Activated naive CD4-positive, alpha-beta T cell treated with anti-CD3 and anti-CD28 coated beads, Interleukin-2, amount 50 U/mL, for 72 hours (primary cell): ENCODE data around the gene BNIP5. TPM values are rescaled to one million over a fixed set of nuclear protein-coding genes. Genes with fewer than 3 reads are reported as not detected.

ENCODE experiments used
- ATAC-seq, 2 donors: fragments of 150-1000 bp; cut with Tn5 transposase; 2 replicates each; pipeline ENCODE4 v1.10.0; 2021; ENCODE audit warnings: mild to moderate bottlenecking in 2 of 2, moderate library complexity in 2 of 2
- DNase-seq, 2 donors: peaks; one replicate each; pipeline ENCODE4 v3.0.0; 2021 to 2022; ENCODE audit warnings: low spot score in 2 of 2
- H3K27ac Mint-ChIP-seq, 2 donors: one replicate each; pipeline ENCODE4 v1.8.0; 2022; ENCODE audit warnings: mild to moderate bottlenecking in 2 of 2, mixed read lengths in 2 of 2
- H3K36me3 Mint-ChIP-seq, 2 donors: one replicate each; pipeline ENCODE4 v1.8.0; 2022; ENCODE audit warnings: mixed read lengths in 2 of 2
- H3K9me3 Mint-ChIP-seq, 2 donors: one replicate each; pipeline ENCODE4 v1.8.0; 2022; ENCODE audit warnings: mixed read lengths in 2 of 2
- total RNA-seq, 2 donors: library from RNA; stranded (reverse); gene quantifications; one replicate each; pipeline ENCODE4 v1.2.3, GENCODE V29; 2022

Gene BNIP5
- total RNA-seq, 2 donors from 2014 or later, result not detected

GRCh38 chr6:36334832-36335459, 1.7 kb downstream of the BNIP5 start:
- Mint-ChIP-seq H3K27ac (no peak overlapping the region), H3K36me3 (no peaks in the 10 kb centered on the region), H3K9me3 (no peaks in the 10 kb centered on the region)
- DNase-seq (no peak), ATAC-seq (peak in 1 of 2 donors; percentile 24)

DNA sequence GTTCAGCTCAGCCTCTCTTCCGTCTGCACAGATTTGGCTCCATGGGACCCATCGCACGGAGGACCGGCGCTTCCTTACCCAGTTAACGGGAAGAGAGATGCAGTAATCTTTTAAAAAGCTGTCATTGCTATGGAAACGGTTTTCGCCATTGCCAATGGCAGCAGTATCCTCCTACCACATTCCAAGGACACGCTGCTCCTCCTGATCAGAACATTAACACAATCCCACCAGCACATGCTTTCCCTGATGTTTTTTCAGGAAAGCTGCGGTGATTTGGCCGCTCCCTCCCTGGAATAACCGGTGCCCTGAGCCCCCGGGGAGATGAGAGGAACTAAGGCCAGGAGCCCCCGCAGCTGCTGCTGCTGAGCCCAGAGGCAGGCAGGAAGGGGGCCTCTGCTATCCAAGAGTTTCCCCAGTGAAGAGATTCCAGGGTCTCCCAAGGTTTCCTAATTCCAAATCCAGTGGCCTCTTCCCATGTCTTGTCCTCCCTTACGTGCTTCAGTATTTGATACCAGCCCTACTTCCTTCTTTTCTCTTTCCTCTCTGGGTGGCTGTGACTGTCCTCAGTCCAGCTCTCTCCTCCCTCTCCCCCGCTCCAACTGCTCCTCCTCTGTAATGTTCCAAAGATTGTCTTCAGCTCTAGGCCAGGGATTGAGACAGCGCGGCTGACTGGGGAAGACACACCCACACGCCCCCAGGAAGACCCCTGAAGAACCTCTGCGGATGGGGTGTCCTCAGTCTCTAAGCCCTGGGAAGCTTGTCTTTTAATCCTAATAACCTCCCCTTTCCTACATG, 2.6 kb downstream of the BNIP5 start:
- DNase-seq (no peak), ATAC-seq (no peak)
- H3K27ac Mint-ChIP-seq, result no peak overlapping the region
- H3K36me3 Mint-ChIP-seq, result no peaks in the 10 kb centered on the region
- H3K9me3 Mint-ChIP-seq, result no peaks in the 10 kb centered on the region

GRCh38 chr6:36333171-36333895, 3.4 kb downstream of the BNIP5 start:
- H3K36me3 Mint-ChIP-seq, result no peaks in the 10 kb centered on the region

GRCh38 chr6:36331381-36331780, 5.3 kb downstream of the BNIP5 start:
- DNase-seq (no peak), ATAC-seq (no peak)
- H3K36me3 Mint-ChIP-seq, result no peaks in the 10 kb centered on the region

More at GRCh38 chr6:36333171-36333895, 3.4 kb downstream of the BNIP5 start:
- no peak for ATAC-seq
- Mint-ChIP-seq H3K9me3 (no peaks in the 10 kb centered on the region), H3K27ac (no peak overlapping the region)
- no peak for DNase-seq

GRCh38 chr6:36330366-36330765, 6.3 kb downstream of the BNIP5 start:
- Mint-ChIP-seq H3K36me3 (no peaks in the 10 kb centered on the region), H3K9me3 (no peaks in the 10 kb centered on the region), H3K27ac (no peak overlapping the region)
- DNase-seq, result no peak
- ATAC-seq, result no peak

More at GRCh38 chr6:36331381-36331780, 5.3 kb downstream of the BNIP5 start:
- no peaks in the 10 kb centered on the region for H3K9me3 Mint-ChIP-seq
- H3K27ac Mint-ChIP-seq, result no peak overlapping the region

GRCh38 chr6:36329798-36330291, 6.8 kb downstream of the BNIP5 start:
- H3K27ac Mint-ChIP-seq, result no peak overlapping the region
- no peaks in the 10 kb centered on the region for H3K9me3 Mint-ChIP-seq
- no peak for ATAC-seq

DNA sequence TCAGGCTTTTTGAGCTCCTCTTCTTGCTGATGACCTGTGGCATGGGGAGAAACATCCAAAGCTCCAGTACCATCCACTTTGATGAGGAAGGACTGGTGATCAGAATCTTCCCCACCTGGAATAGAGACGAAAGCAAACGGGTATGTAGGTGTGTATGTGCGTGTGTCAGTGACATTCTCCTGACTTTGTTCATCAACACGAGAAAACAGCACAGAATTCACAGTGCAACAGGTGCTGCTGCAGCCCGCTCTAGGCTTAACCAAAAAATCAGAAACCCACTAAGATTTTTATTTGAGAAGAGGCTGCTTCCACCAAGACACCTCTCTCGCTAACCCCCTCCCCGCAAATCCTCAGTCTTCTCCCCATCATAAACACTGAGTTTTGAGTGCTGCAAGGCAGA, 8.1 kb downstream of the BNIP5 start:
- H3K27ac Mint-ChIP-seq, result peak overlapping the region in 1 of 2 donors; percentile 51

More at GRCh38 chr6:36329798-36330291, 6.8 kb downstream of the BNIP5 start:
- H3K36me3 Mint-ChIP-seq, result no peaks in the 10 kb centered on the region
- DNase-seq, result no peak

DNA sequence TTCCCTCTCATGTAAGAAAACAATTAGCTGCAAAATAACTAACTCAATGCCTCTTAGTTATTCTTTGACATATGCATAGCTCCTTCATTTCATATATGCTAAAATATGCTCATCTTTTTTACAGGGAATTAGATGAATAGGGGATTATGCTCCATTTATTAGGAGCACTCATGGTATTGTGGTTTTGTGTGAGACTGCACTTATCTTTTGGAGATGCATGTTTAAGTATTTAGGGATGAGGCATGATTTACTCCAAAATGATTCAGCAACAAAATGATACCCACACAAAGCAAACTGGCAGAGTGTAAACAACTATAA, 8.8 kb downstream of the BNIP5 start:
- DNase-seq, result no peak
- no peak for ATAC-seq
- H3K9me3 Mint-ChIP-seq, result no peaks in the 10 kb centered on the region
- H3K36me3 Mint-ChIP-seq, result no peaks in the 10 kb centered on the region
- no peak overlapping the region for H3K27ac Mint-ChIP-seq

More for the DNA sequence above, 8.1 kb downstream of the BNIP5 start:
- DNase-seq (no peak), ATAC-seq (no peak)
- H3K9me3 Mint-ChIP-seq, result no peaks in the 10 kb centered on the region
- H3K36me3 Mint-ChIP-seq, result no peaks in the 10 kb centered on the region

GRCh38 chr6:36327226-36327918, 9.3 kb downstream of the BNIP5 start:
- DNase-seq (no peak), ATAC-seq (no peak)
- no peaks in the 10 kb centered on the region for H3K9me3 Mint-ChIP-seq
- no peaks in the 10 kb centered on the region for H3K36me3 Mint-ChIP-seq
- H3K27ac Mint-ChIP-seq, result no peak overlapping the region

GRCh38 chr6:36326356-36326995, 10.2 kb downstream of the BNIP5 start:
- H3K27ac Mint-ChIP-seq, result no peak overlapping the region
- no peak for DNase-seq
- no peak for ATAC-seq
- H3K36me3 Mint-ChIP-seq, result no peaks in the 10 kb centered on the region
- H3K9me3 Mint-ChIP-seq, result no peaks in the 10 kb centered on the region

DNA sequence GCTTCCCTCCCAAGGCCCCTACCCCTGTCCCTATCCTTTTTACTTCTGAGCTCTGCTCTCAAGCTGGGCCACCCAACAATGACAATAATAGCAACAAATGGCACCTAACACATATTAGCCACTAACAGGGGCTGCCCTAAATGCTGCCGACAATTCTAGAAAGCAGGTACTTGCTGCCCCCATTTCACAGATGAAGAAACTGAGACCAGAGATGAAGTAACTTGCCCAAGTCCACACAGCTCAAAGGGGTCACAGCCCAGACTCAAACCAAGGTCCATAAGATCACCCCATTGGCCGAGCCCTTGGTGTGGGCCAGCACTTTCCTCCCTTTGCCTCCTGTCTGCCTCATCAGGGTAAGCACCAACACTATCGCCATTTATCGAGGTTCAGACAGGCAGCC, 12.0 kb downstream of the BNIP5 start:
- no peaks in the 10 kb centered on the region for H3K9me3 Mint-ChIP-seq
- H3K27ac Mint-ChIP-seq, result no peak overlapping the region
- DNase-seq (no peak), ATAC-seq (no peak)
- H3K36me3 Mint-ChIP-seq, result no peaks in the 10 kb centered on the region

- Mint-ChIP-seq H3K36me3 (no peaks in the 10 kb centered on the region), H3K9me3 (no peaks in the 10 kb centered on the region), H3K27ac (no peak overlapping the region)
- ATAC-seq (no peak), DNase-seq (no peak)
Measured at GRCh38 chr6:36324191-36324590, 12.5 kb downstream of the BNIP5 start.

GRCh38 chr6:36323062-36323461, 13.6 kb downstream of the BNIP5 start:
- Mint-ChIP-seq H3K9me3 (no peaks in the 10 kb centered on the region), H3K36me3 (no peaks in the 10 kb centered on the region), H3K27ac (no peak overlapping the region)
- ATAC-seq, result no peak
- no peak for DNase-seq

DNA sequence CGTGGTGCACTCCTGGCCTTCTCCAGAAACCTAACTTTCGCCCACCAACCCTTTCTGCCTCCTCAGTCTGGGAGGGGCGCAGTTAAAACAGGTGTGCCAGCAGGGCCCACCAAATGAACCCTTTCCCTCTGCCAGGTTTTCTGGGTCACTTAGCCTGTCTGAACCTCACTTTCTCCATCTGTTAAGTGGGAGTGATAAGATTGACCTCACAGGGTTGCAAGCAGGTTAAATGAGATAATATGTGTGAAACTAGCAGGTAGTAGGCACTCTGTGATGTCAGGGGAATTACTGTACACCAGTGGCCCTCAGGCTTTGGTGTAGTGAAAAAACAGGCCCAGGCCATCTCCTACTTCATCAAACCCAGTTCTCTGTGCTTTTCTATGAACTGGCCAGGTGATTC, 14.1 kb downstream of the BNIP5 start:
- no peak for DNase-seq
- H3K36me3 Mint-ChIP-seq, result no peaks in the 10 kb centered on the region
- ATAC-seq, result no peak
- H3K27ac Mint-ChIP-seq, result no peak overlapping the region
- no peaks in the 10 kb centered on the region for H3K9me3 Mint-ChIP-seq

DNA sequence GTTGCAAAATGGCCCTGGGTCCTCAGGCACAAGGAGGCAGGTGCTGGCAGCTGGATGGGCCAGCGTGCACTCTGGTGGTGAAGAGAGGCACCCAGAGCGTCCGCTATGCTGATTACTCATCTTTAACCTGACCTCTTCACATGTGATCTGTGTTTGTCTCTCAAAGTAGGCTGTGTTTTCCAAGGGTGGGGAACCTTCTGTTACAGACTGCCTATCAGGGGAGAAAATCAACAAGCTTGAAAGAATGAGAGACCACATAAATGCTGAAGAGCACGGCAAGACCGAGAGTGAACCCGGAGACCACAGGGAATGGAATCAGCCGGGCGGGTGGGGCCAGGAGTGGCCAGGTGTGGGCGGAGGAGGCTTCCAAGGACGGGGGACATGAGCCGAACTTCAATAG, 16.2 kb downstream of the BNIP5 start:
- H3K27ac Mint-ChIP-seq, result no peak overlapping the region
- DNase-seq (no peak), ATAC-seq (no peak)
- H3K9me3 Mint-ChIP-seq, result no peaks in the 10 kb centered on the region
- H3K36me3 Mint-ChIP-seq, result no peaks in the 10 kb centered on the region

DNA sequence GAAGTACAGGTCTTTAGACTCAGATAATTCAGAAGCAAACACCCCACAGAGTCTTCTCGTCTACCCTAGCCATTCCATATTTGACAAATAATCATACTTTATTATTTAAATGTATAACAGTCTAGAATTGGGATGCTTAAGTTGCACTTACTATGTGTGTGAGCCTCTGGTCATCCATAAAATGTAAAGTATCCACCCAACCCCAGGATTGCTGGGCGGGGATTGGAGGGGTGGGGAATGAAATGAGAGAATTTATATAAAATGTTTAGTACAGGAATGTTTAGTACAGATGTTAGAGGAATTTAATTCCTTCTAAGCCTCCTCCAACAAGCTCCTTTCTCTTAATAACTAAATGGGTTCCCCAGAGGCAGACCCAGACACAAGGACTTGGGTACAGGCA, 16.9 kb downstream of the BNIP5 start:
- no peak for DNase-seq
- Mint-ChIP-seq H3K27ac (no peak overlapping the region), H3K36me3 (no peaks in the 10 kb centered on the region), H3K9me3 (no peaks in the 10 kb centered on the region)
- ATAC-seq, result no peak
